GM12878 (cell line): ENCODE measurements around the gene IMPACT. TPM values are rescaled to one million over a fixed set of nuclear protein-coding genes. Genes with fewer than 3 reads are reported as not detected.

Experiments used
- ATAC-seq: fragments of 200-7000 bp; cut with Tn5 transposase; 3 replicates; pipeline ENCODE4 v1.9.1; 2020; ENCODE audit warnings: mild to moderate bottlenecking, moderate library complexity
- BruUV-seq: library from RNA; stranded (reverse); fragments of 400-500 nt; replicated peaks from 2 replicates; lab custom pipeline; 2021; lab: Mats Ljungman, UMichigan
- CTCF ChIA-PET: fragments of 300-600 bp; sonication (Branson Sonifier 250); formaldehyde crosslinking; extraction: SDS; loops from one replicate; lab custom pipeline; 2021; ENCODE audit warnings: inconsistent platforms; lab: Yijun Ruan, JAX
- POLR2A ChIA-PET: fragments of 350-600 bp; formaldehyde crosslinking; extraction: SDS; loops from one replicate; lab custom pipeline; 2021; ENCODE audit warnings: inconsistent platforms; lab: Charles Lee
- RAD21 ChIA-PET: fragments of 300-600 bp; sonication (Branson Sonifier 250); formaldehyde crosslinking; loops from one replicate; lab custom pipeline; 2023; ENCODE audit warnings: antibody characterized with exemption; ENCODE audit not compliant: unreplicated experiment; lab: Charles Lee
- SMC1A ChIA-PET: fragments of 300-600 bp; sonication (Branson Sonifier 250); formaldehyde crosslinking; loops from one replicate; lab custom pipeline; 2023; ENCODE audit not compliant: unreplicated experiment, uncharacterized antibody; lab: Charles Lee
- DNase-seq: peaks from one replicate; pipeline ENCODE4 v3.0.0-alpha.2; 2011; ENCODE audit warnings: low read depth, low spot score
- FAIRE-seq: peaks from 3 replicates; lab custom pipeline; 2011; peaks lifted over from hg19 to GRCh38; lab: Jason Lieb, UNC
- H2AFZ ChIP-seq: 2 replicates; pipeline ENCODE4 v1.6.0; 2011; ENCODE audit warnings: low read depth, low read length, control low read depth; ENCODE audit not compliant: control insufficient read depth
- H3K27ac ChIP-seq: 2 replicates; pipeline ENCODE4 v1.5.1; 2011; ENCODE audit warnings: control low read depth; ENCODE audit not compliant: control insufficient read depth, insufficient read depth
- H3K27me3 ChIP-seq, 2 experiments: replicated peaks in 1 of 2; 2 replicates each; pipeline versions ENCODE4 v1.6.0 to v1.6.1; 2011; ENCODE audit warnings: low read length in 1 of 2; ENCODE audit not compliant: control insufficient read depth in 2 of 2, insufficient read depth in 2 of 2
- H3K36me3 ChIP-seq, 2 experiments: 2 replicates each; pipeline ENCODE4 v1.5.1; 2011; ENCODE audit warnings: low read length in 1 of 2; ENCODE audit not compliant: control insufficient read depth in 2 of 2, insufficient read depth in 2 of 2
- H3K4me1 ChIP-seq: 2 replicates; pipeline ENCODE4 v1.6.1; 2011; ENCODE audit warnings: mild to moderate bottlenecking, low read length, moderate library complexity, mixed read lengths; ENCODE audit not compliant: control insufficient read depth, insufficient read depth
- H3K4me2 ChIP-seq: 2 replicates; pipeline ENCODE4 v1.6.0; 2011; ENCODE audit warnings: control low read depth; ENCODE audit not compliant: control insufficient read depth, insufficient read depth
- H3K4me3 ChIP-seq: fragments of 200-600 bp; sonication (generic); 2 replicates; pipeline ENCODE4 v1.5.1; 2016
- H3K79me2 ChIP-seq: 2 replicates; pipeline ENCODE4 v1.6.0; 2011; ENCODE audit warnings: low read length; ENCODE audit not compliant: control insufficient read depth, insufficient read depth
- H3K9ac ChIP-seq: 2 replicates; pipeline ENCODE4 v1.8.0; 2011; ENCODE audit warnings: low read length, control low read depth, mixed read lengths; ENCODE audit not compliant: control insufficient read depth, insufficient read depth
- H3K9me3 ChIP-seq: replicated peaks from 3 replicates; pipeline ENCODE4 v1.5.1; 2011; ENCODE audit warnings: mild to moderate bottlenecking, low read length; ENCODE audit not compliant: control insufficient read depth, insufficient read depth
- H4K20me1 ChIP-seq: 2 replicates; pipeline ENCODE4 v1.6.0; 2011; ENCODE audit not compliant: control insufficient read depth, insufficient read depth
- BCL11A ChIP-seq: IDR thresholded peaks from 2 replicates; pipeline ENCODE4 v1.6.1; 2011; ENCODE audit warnings: low read depth, low read length
- CBX3 ChIP-seq: fragments of 200-600 bp; sonication (generic); IDR thresholded peaks from 2 replicates; pipeline ENCODE4 v1.6.1; 2016; ENCODE audit warnings: low read depth, borderline replicate concordance
- CBX5 ChIP-seq: sonication (generic); IDR thresholded peaks from 2 replicates; pipeline ENCODE4 v1.6.1; 2016; ENCODE audit warnings: low read depth, moderate library complexity, mild to moderate bottlenecking, inconsistent platforms
- HDGF ChIP-seq: fragments of 450-650 bp; IDR thresholded peaks from 2 replicates; pipeline ENCODE4 v1.6.1; 2016; ENCODE audit warnings: antibody characterized with exemption
- LARP7 ChIP-seq: fragments of 450-650 bp; IDR thresholded peaks from 2 replicates; pipeline ENCODE4 v1.6.1; 2017; ENCODE audit warnings: mild to moderate bottlenecking
- MEF2A ChIP-seq: IDR thresholded peaks from 2 replicates; pipeline ENCODE4 v1.6.1; 2011; ENCODE audit warnings: low read depth, mild to moderate bottlenecking, low read length, moderate library complexity; ENCODE audit not compliant: insufficient read depth
- MYB ChIP-seq: fragments of 150-350 bp; IDR thresholded peaks from 2 replicates; pipeline ENCODE4 v1.6.1; 2014; ENCODE audit warnings: mild to moderate bottlenecking, low read depth, low read length, borderline replicate concordance
- RAD21 ChIP-seq: IDR thresholded peaks from 2 replicates; pipeline ENCODE4 v1.6.1; 2011; ENCODE audit warnings: mild to moderate bottlenecking, low read depth, low read length, moderate library complexity; ENCODE audit not compliant: insufficient read depth
- RAD51 ChIP-seq: fragments of 450-650 bp; IDR thresholded peaks from 2 replicates; pipeline ENCODE4 v1.6.1; 2016; ENCODE audit warnings: moderate library complexity, mild to moderate bottlenecking, inconsistent platforms
- STAT1 ChIP-seq: fragments of 450-650 bp; conservative IDR thresholded peaks from 2 replicates; pipeline ENCODE4 v1.6.1; 2014; ENCODE audit warnings: antibody characterized with exemption, mild to moderate bottlenecking
- TAF1 ChIP-seq: IDR thresholded peaks from 2 replicates; pipeline ENCODE4 v1.6.1; 2011; ENCODE audit warnings: mild to moderate bottlenecking, low read depth, low read length, borderline replicate concordance
- ZNF274 ChIP-seq: IDR thresholded peaks from one replicate; pipeline ENCODE4 v1.8.0; 2011; ENCODE audit not compliant: insufficient read length, insufficient read depth
- WGBS: methylation state at CpG from one replicate; pipeline ENCODE4 v1.1.6; 2016; ENCODE audit warnings: low lambda C conversion rate; ENCODE audit not compliant: insufficient replicate concordance, insufficient coverage; ENCODE audit errors: missing lambda C conversion rate; 5-methylcytosine and 5-hydroxymethylcytosine counted together
- in situ Hi-C: fragments of 300-500 bp; cut with MboI; formaldehyde crosslinking; loops from 9 replicates; pipeline ENCODE4 v1.14.3; 2018; ENCODE audit warnings: mixed read lengths
- intact Hi-C: fragments of 100-400 bp; cut with micrococcal nuclease; formaldehyde crosslinking; loops from one replicate; pipeline ENCODE4 v1.14.2; 2022; ENCODE audit not compliant: unreplicated experiment
- polyA plus RNA-seq, 11 experiments: library from polyadenylated mRNA; depleted of rRNA in 4 of 11; unstranded in 6 of 11; stranded (reverse) in 5 of 11; fragments of >200 nt; fragmentation: Nextera tagmentation in 4 of 11; fragmentation: Illumina TruSeq in 1 of 11; extraction: Ambion mirVana in 4 of 11; extraction: Trizol in 1 of 11; gene quantifications; 1 replicate in 1 of 11; 2 replicates in 10 of 11; pipeline versions ENCODE4 v1.2.1 to v1.2.3, GENCODE V29; 2011 to 2016; ENCODE audit warnings: inconsistent platforms in 2 of 11, missing spikeins in 2 of 11, low read depth in 1 of 11
- total RNA-seq, 4 experiments: library from RNA; depleted of rRNA in 3 of 4; stranded (reverse); fragments of >200 nt in 3 of 4; fragmentation: Illumina TruSeq in 1 of 4; extraction: Trizol in 1 of 4; gene quantifications; 2 replicates each; pipeline versions ENCODE4 v1.2.1 to v1.2.3, GENCODE V29; 2013 to 2021
- TF ChIP-seq, protein P1 (sequence below): fragments of 450-650 bp; IDR thresholded peaks from 2 replicates; pipeline ENCODE4 v1.6.1; 2017; ENCODE audit warnings: borderline replicate concordance

Gene IMPACT
- total and polyA plus RNA-seq, 10 of the 15 experiments (the other 5 are each of a cell fraction or from before 2014, with no cell fraction given) = 0.10 to 0.84 (median 0.53) TPM

DNA sequence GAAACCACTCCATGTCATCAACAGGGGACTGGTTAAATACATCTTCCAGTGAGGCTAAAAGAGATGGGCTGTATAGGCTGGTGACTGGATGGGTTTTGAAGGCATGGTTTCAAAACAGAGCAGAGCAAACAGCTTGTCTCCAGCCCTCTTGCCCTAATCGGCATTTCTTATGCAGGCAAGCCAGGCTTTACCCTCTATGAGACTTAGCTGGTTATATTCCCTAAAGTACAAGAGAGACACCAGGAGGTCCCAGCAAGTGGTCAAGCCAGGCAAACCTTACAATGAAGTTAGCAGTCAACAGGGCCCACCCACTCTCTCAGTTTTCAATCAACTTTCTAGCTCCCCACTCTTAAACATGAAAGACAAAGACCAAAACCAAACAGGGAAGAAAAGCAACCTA, 47.9 kb upstream of the IMPACT start:
- intact Hi-C loops = no loop called here
- no peak for ATAC-seq
- POLR2A ChIA-PET = no interaction called here

DNA sequence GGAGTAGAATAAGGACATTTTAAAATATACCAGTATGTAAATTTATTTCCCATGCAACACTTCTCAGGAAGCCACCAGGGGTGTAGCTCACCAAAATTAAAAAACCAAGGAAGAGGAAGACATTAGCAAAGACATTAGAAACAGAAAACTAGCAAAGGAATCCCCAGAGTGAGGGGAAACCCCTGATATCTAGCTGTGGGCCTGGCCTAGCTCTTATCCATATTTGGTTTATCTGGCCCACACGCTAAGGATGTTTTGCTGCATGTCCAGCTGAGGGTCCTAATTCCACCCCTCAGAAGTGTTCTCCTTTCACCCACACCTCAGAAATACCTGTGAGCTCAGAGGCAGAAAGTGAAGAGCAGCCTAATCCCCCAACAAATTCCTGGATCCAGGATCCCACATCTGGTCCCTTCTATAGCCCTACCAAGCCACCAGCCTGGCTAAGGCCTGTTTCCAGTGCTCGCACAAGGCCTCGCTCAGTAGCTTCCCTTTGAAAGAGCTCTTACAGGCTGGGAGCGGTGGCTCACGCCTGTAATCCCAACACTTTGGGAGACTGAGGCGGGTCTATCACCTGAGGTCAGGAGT, 46.2 kb upstream of the IMPACT start:
- no peak overlapping the region for H3K27ac ChIP-seq
- no peak overlapping the region for H3K9ac ChIP-seq
- no peak for TF ChIP-seq MEF2A
- TF ChIP-seq TAF1 = no peak
- TF ChIP-seq, protein P1, sequence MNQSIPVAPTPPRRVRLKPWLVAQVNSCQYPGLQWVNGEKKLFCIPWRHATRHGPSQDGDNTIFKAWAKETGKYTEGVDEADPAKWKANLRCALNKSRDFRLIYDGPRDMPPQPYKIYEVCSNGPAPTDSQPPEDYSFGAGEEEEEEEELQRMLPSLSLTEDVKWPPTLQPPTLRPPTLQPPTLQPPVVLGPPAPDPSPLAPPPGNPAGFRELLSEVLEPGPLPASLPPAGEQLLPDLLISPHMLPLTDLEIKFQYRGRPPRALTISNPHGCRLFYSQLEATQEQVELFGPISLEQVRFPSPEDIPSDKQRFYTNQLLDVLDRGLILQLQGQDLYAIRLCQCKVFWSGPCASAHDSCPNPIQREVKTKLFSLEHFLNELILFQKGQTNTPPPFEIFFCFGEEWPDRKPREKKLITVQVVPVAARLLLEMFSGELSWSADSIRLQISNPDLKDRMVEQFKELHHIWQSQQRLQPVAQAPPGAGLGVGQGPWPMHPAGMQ = no peak
- TF ChIP-seq ZNF274 = no peak
- TF ChIP-seq HDGF = no peak
- TF ChIP-seq STAT1 = no peak
- TF ChIP-seq BCL11A = no peak
- TF ChIP-seq MYB = no peak
- no peak for TF ChIP-seq RAD51
- TF ChIP-seq RAD21 = no peak
- no peak for TF ChIP-seq CBX5
- no peak for FAIRE-seq
- ATAC-seq = no peak
- no peaks in the 10 kb centered on the region for H3K4me1 ChIP-seq
- no peaks in the 10 kb centered on the region for H3K36me3 ChIP-seq
- no peak for DNase-seq
- no peaks in the 10 kb centered on the region for H3K79me2 ChIP-seq
- no peak overlapping the region for H3K4me2 ChIP-seq
- no peaks in the 10 kb centered on the region for H3K27me3 ChIP-seq
- intact Hi-C loops = no loop called here
- ChIA-PET CTCF (interaction anchor here (0.6 to 1.4 kb wide), 4 partner anchors 20 to 995 kb away, joined by 3 to 5 read pairs (median 4); no protein-coding TSS in a partner anchor), RAD21 (no interaction called here), SMC1A (interaction anchor here (0.7 kb wide), 1 partner anchor 55 kb away, joined by 3 read pairs; no protein-coding TSS in a partner anchor), POLR2A (no interaction called here)
- H3K9me3 ChIP-seq = no peaks in the 10 kb centered on the region
- H3K4me3 ChIP-seq = no peak overlapping the region
- H4K20me1 ChIP-seq = no peaks in the 10 kb centered on the region
- in situ Hi-C loops = no loop called here
- no TSS peak for BruUV-seq
- 59% methylated on average over 6 of the region's 6 CpGs for WGBS
- no peak overlapping the region for H2AFZ ChIP-seq

More for the DNA sequence above, 47.9 kb upstream of the IMPACT start:
- no peaks in the 10 kb centered on the region for H3K36me3 ChIP-seq
- no peak overlapping the region for H2AFZ ChIP-seq
- ChIA-PET SMC1A (interaction anchor here (1.2 kb wide), 1 partner anchor 9 kb away, joined by 3 read pairs; no protein-coding TSS in a partner anchor), RAD21 (no interaction called here), CTCF (interaction anchor here (1.5 kb wide), 1 partner anchor 21 kb away, joined by 3 read pairs; no protein-coding TSS in a partner anchor)
- FAIRE-seq (no peak), DNase-seq (no peak)
- TF ChIP-seq, protein P1 = no peak
- TF ChIP-seq CBX3 (no peak), LARP7 (no peak)
- H3K27me3 ChIP-seq = no peaks in the 10 kb centered on the region
- H3K4me3 ChIP-seq = no peak overlapping the region
- 94% methylated on average over 1 of the region's 1 CpG for WGBS
- H4K20me1 ChIP-seq = no peaks in the 10 kb centered on the region
- no peaks in the 10 kb centered on the region for H3K9me3 ChIP-seq
- no peak overlapping the region for H3K9ac ChIP-seq
- in situ Hi-C loops = no loop called here
- no TSS peak for BruUV-seq
- no peak overlapping the region for H3K27ac ChIP-seq
- no peaks in the 10 kb centered on the region for H3K4me1 ChIP-seq
- H3K79me2 ChIP-seq = no peaks in the 10 kb centered on the region
- H3K4me2 ChIP-seq = no peak overlapping the region
